Femur (tissue), 1 donor: ENCODE measurements around the gene RPS5.
"Not testable (repeated sequence)": the region's sequence is repeated elsewhere in the genome, so short reads cannot be mapped to it uniquely, and the experiment has no call there.

Experiments
- DNase-seq: peaks from one replicate; pipeline ENCODE4 v3.0.0-alpha.2; 2017

RPS5 gene

GRCh38 chr19:58356766-58357480 is 30.1 kb upstream of the RPS5 start:
- peak; percentile 31 for DNase-seq

GRCh38 chr19:58357481-58358145 is 29.5 kb upstream of the RPS5 start:
- DNase-seq: peak; percentile 15

- no peak for DNase-seq
Measured at GRCh38 chr19:58361900-58362271, 25.2 kb upstream of the RPS5 start.

GRCh38 chr19:58362272-58362994 is 24.6 kb upstream of the RPS5 start, which contains the start of gene ZNF497:
ZNF497 (minus strand) TSS chr19:58362751; CDS start chr19:58357635, 5,116 bp downstream.
- DNase-seq: peak; percentile 98

- peak; percentile 12 for DNase-seq
Measured at GRCh38 chr19:58364146-58364545, 22.9 kb upstream of the RPS5 start.

GRCh38 chr19:58366585-58367430 is 20.3 kb upstream of the RPS5 start:
- DNase-seq: peak; percentile 15

- peak; percentile 10 for DNase-seq
Measured at GRCh38 chr19:58367698-58368454, 19.2 kb upstream of the RPS5 start.

GRCh38 chr19:58368561-58369360 is 18.3 kb upstream of the RPS5 start:
- DNase-seq: peak; percentile 9

- DNase-seq: no peak
Measured at GRCh38 chr19:58372311-58373133, 14.5 kb upstream of the RPS5 start.

- DNase-seq: no peak
Measured at GRCh38 chr19:58374200-58374599, 12.9 kb upstream of the RPS5 start.

- DNase-seq: not testable (repeated sequence)
Measured at GRCh38 chr19:58376724-58377123, 10.3 kb upstream of the RPS5 start.

GRCh38 chr19:58379246-58379645 is 7.8 kb upstream of the RPS5 start:
- peak; percentile 17 for DNase-seq

- no peak for DNase-seq
Measured at GRCh38 chr19:58380037-58380661, 6.9 kb upstream of the RPS5 start.

GRCh38 chr19:58380662-58381459 is 6.2 kb upstream of the RPS5 start, which contains the start of gene ZNF837:
ZNF837 (minus strand) TSS chr19:58381030; CDS start chr19:58369332, 11,698 bp downstream.
- DNase-seq: peak; percentile 99

- peak; percentile 25 for DNase-seq
Measured at GRCh38 chr19:58381460-58382212, 5.4 kb upstream of the RPS5 start.

- DNase-seq: peak; percentile 22
Measured at GRCh38 chr19:58382997-58383603, 4.0 kb upstream of the RPS5 start.

- peak; percentile 19 for DNase-seq
Measured at GRCh38 chr19:58385313-58385890, 1.7 kb upstream of the RPS5 start.
